H9 (cell line): ENCODE data around the gene ELAVL1. TPM values are rescaled to one million over a fixed set of nuclear protein-coding genes. Genes with fewer than 3 reads are reported as not detected.

ENCODE experiments used
- DNase-seq: peaks from one replicate; pipeline ENCODE4 v3.0.0-alpha.2; 2017
- H2AFZ ChIP-seq: one replicate; pipeline ENCODE4 v1.6.1; 2013; ENCODE audit warnings: mild to moderate bottlenecking, low read length, control low read depth, moderate library complexity
- H2AK5ac ChIP-seq: 2 replicates; pipeline ENCODE4 v1.6.1; 2013; ENCODE audit warnings: low read length, control low read depth, mixed read lengths; ENCODE audit not compliant: insufficient read length
- H2BK120ac ChIP-seq: one replicate; pipeline ENCODE4 v1.6.1; 2013; ENCODE audit warnings: low read depth, mild to moderate bottlenecking, low read length, control low read depth, inconsistent platforms; ENCODE audit not compliant: poor library complexity, severe bottlenecking
- H2BK12ac ChIP-seq: 2 replicates; pipeline ENCODE4 v1.6.1; 2013; ENCODE audit warnings: low read length, control low read depth, mixed read lengths, low read depth; ENCODE audit not compliant: insufficient read length
- H2BK15ac ChIP-seq: 2 replicates; pipeline ENCODE4 v1.6.1; 2013; ENCODE audit warnings: low read depth, low read length, control low read depth
- H2BK20ac ChIP-seq: one replicate; pipeline ENCODE4 v1.6.1; 2013; ENCODE audit warnings: low read depth, mild to moderate bottlenecking, low read length, control low read depth, inconsistent platforms; ENCODE audit not compliant: poor library complexity, severe bottlenecking
- H2BK5ac ChIP-seq: 2 replicates; pipeline ENCODE4 v1.6.1; 2013; ENCODE audit warnings: low read length, control low read depth, mixed read lengths; ENCODE audit not compliant: insufficient read length
- H3K14ac ChIP-seq: 2 replicates; pipeline ENCODE4 v1.6.1; 2013; ENCODE audit warnings: low read length, control low read depth; ENCODE audit not compliant: insufficient read depth
- H3K18ac ChIP-seq: 2 replicates; pipeline ENCODE4 v1.6.1; 2013; ENCODE audit warnings: low read depth, mild to moderate bottlenecking, mixed read lengths, low read length, control low read depth; ENCODE audit not compliant: insufficient read length
- H3K23ac ChIP-seq: 2 replicates; pipeline ENCODE4 v1.6.1; 2013; ENCODE audit warnings: low read length, control low read depth, mixed read lengths, low read depth; ENCODE audit not compliant: insufficient read length
- H3K23me2 ChIP-seq: 2 replicates; pipeline ENCODE4 v1.6.1; 2013; ENCODE audit warnings: low read depth, mild to moderate bottlenecking, mixed read lengths, low read length, control low read depth; ENCODE audit not compliant: insufficient read length, poor library complexity, severe bottlenecking
- H3K27ac ChIP-seq: 2 replicates; pipeline ENCODE4 v1.5.1; 2013; ENCODE audit warnings: low read length, control low read depth, mixed read lengths, low read depth; ENCODE audit not compliant: insufficient read length
- H3K27me3 ChIP-seq: 2 replicates; pipeline ENCODE4 v1.6.1; 2013; ENCODE audit warnings: low read length, control low read depth, inconsistent platforms; ENCODE audit not compliant: insufficient read depth
- H3K4ac ChIP-seq: 2 replicates; pipeline ENCODE4 v1.6.1; 2013; ENCODE audit warnings: low read depth, mild to moderate bottlenecking, control low read depth, inconsistent platforms, low read length, moderate library complexity
- H3K4me1 ChIP-seq: 2 replicates; pipeline ENCODE4 v1.6.1; 2013; ENCODE audit warnings: low read length, control low read depth, inconsistent platforms; ENCODE audit not compliant: insufficient read depth
- H3K4me2 ChIP-seq: 2 replicates; pipeline ENCODE4 v1.6.1; 2013; ENCODE audit warnings: low read length, control low read depth, mixed read lengths; ENCODE audit not compliant: insufficient read length, insufficient read depth
- H3K56ac ChIP-seq: 2 replicates; pipeline ENCODE4 v1.6.1; 2013; ENCODE audit warnings: low read depth, mild to moderate bottlenecking, mixed read lengths, low read length, control low read depth; ENCODE audit not compliant: insufficient read length
- H3K79me1 ChIP-seq: 2 replicates; pipeline ENCODE4 v1.6.1; 2013; ENCODE audit warnings: low read depth, mild to moderate bottlenecking, moderate library complexity, low read length, control low read depth, inconsistent platforms; ENCODE audit not compliant: insufficient read depth, poor library complexity, severe bottlenecking
- H3K79me2 ChIP-seq: 2 replicates; pipeline ENCODE4 v1.6.1; 2013; ENCODE audit warnings: low read length, control low read depth, inconsistent platforms; ENCODE audit not compliant: insufficient read depth
- H3K9ac ChIP-seq: 2 replicates; pipeline ENCODE4 v1.6.1; 2013; ENCODE audit warnings: low read length, control low read depth, mixed read lengths; ENCODE audit not compliant: insufficient read length; ENCODE audit errors: extremely low read depth
- H3K9me3 ChIP-seq: one replicate; pipeline ENCODE4 v1.6.1; 2013; ENCODE audit warnings: low read depth, low read length, inconsistent platforms; ENCODE audit not compliant: control insufficient read depth
- H3T11ph ChIP-seq: one replicate; pipeline ENCODE4 v1.6.1; 2013; ENCODE audit warnings: mild to moderate bottlenecking, low read length, control low read depth, inconsistent platforms
- H4K20me1 ChIP-seq: one replicate; pipeline ENCODE4 v1.6.1; 2013; ENCODE audit not compliant: control insufficient read depth, insufficient read length, insufficient read depth
- H4K5ac ChIP-seq: 2 replicates; pipeline ENCODE4 v1.6.1; 2013; ENCODE audit warnings: low read depth, mild to moderate bottlenecking, mixed read lengths, low read length, control low read depth; ENCODE audit not compliant: insufficient read length
- H4K8ac ChIP-seq: replicated peaks from 2 replicates; pipeline ENCODE4 v1.6.1; 2013; ENCODE audit warnings: low read length, control low read depth, mixed read lengths, low read depth; ENCODE audit not compliant: insufficient read length
- H4K91ac ChIP-seq: 2 replicates; pipeline ENCODE4 v1.6.1; 2013; ENCODE audit warnings: low read depth, mild to moderate bottlenecking, moderate library complexity, mixed read lengths, low read length, control low read depth; ENCODE audit not compliant: insufficient read length
- H3K27ac Mint-ChIP-seq, 3 experiments: 2 replicates in 2 of 3; 3 replicates in 1 of 3; pipeline ENCODE4 v1.8.0; 2020 to 2021; ENCODE audit warnings: mixed read lengths in 3 of 3, mild to moderate bottlenecking in 1 of 3, moderate library complexity in 1 of 3
- H3K27me3 Mint-ChIP-seq: 2 replicates; pipeline ENCODE4 v1.8.0; 2021; ENCODE audit warnings: low read depth, mild to moderate bottlenecking, moderate library complexity, mixed read lengths
- H3K36me3 Mint-ChIP-seq, 3 experiments: 2 replicates in 2 of 3; 3 replicates in 1 of 3; pipeline ENCODE4 v1.8.0; 2020 to 2021; ENCODE audit warnings: low read depth in 3 of 3, mixed read lengths in 3 of 3; ENCODE audit not compliant: insufficient read depth in 1 of 3
- H3K4me1 Mint-ChIP-seq, 2 experiments: 2 replicates each; pipeline ENCODE4 v1.8.0; 2020; ENCODE audit warnings: mixed read lengths in 2 of 2
- H3K4me3 Mint-ChIP-seq, 2 experiments: 2 replicates in 1 of 2; 3 replicates in 1 of 2; pipeline ENCODE4 v1.8.0; 2020 to 2021; ENCODE audit warnings: mild to moderate bottlenecking in 2 of 2, mixed read lengths in 2 of 2, moderate library complexity in 1 of 2
- H3K9me3 Mint-ChIP-seq, 2 experiments: 2 replicates in 1 of 2; 3 replicates in 1 of 2; pipeline ENCODE4 v1.8.0; 2020; ENCODE audit warnings: mild to moderate bottlenecking in 2 of 2, mixed read lengths in 2 of 2, moderate library complexity in 1 of 2
- CTCF ChIP-seq: fragments of 200-600 bp; sonication (generic); conservative IDR thresholded peaks from 3 replicates; pipeline ENCODE4 v1.8.0; 2021; ENCODE audit warnings: antibody characterized with exemption, mild to moderate bottlenecking
- WGBS: extraction: QIAGEN DNeasy Blood & Tissue Kit; methylation state at CpG from one replicate; pipeline ENCODE4 v1.1.7; 2013; ENCODE audit warnings: missing lambda C conversion rate, low lambda C conversion rate, mixed read lengths; ENCODE audit not compliant: insufficient read length; ENCODE audit errors: extremely low coverage; 5-methylcytosine and 5-hydroxymethylcytosine counted together
- total RNA-seq: library from RNA; stranded (reverse); gene quantifications from 2 replicates; pipeline ENCODE4 v1.2.1, GENCODE V29; 2021

The ELAVL1 gene
- total RNA-seq, 1 experiment from 2014 or later: 149 TPM

GRCh38 chr19:8022275-8022674, 16.8 kb upstream of the ELAVL1 start:
- Histone ChIP-seq H4K8ac (no peak overlapping the region), H2BK15ac (no peak overlapping the region), H3K79me2 (no peaks in the 10 kb centered on the region), H4K91ac (no peak overlapping the region), H2AFZ (no peak overlapping the region), H3K79me1 (no peaks in the 10 kb centered on the region), H4K20me1 (no peaks in the 10 kb centered on the region), H3K23ac (no peak overlapping the region), H2BK12ac (no peak overlapping the region), H4K5ac (no peak overlapping the region), H3K4me2 (no peak overlapping the region), H3K23me2 (no peaks in the 10 kb centered on the region), H3K14ac (no peak overlapping the region), H3K4ac (no peak overlapping the region), H2BK5ac (no peak overlapping the region), H3K9ac (no peak overlapping the region), H3K18ac (no peak overlapping the region), H2BK20ac (no peak overlapping the region), H3K56ac (no peak overlapping the region), H3K4me1 (no peaks in the 10 kb centered on the region), H3T11ph (no peak overlapping the region), H3K27me3 (no peaks in the 10 kb centered on the region), H2BK120ac (no peak overlapping the region), H2AK5ac (no peak overlapping the region), H3K27ac (no peak overlapping the region), H3K9me3 (no peaks in the 10 kb centered on the region)
- Mint-ChIP-seq H3K27me3 (no peaks in the 10 kb centered on the region), H3K4me1 (no peaks in the 10 kb centered on the region), H3K9me3 (no peaks in the 10 kb centered on the region; a peak in 1 of 5 replicates), H3K36me3 (peaks cover 0 to 2% (median 0%) of the 10 kb centered on the region in 3 experiments; a peak in 1 of 7 replicates), H3K4me3 (no peak overlapping the region), H3K27ac (no peak overlapping the region; a peak in 1 of 7 replicates)
- WGBS: no CpG with 5 or more reads among the region's 13 CpGs
- DNase-seq: no peak
- no peak for TF ChIP-seq CTCF
